ENCODE results near the gene CDH2.

GRCh38 chr18:28065793-28066186 lies 111.1 kb downstream of the CDH2 start:
- TF ChIP-seq CTCF (conservative IDR thresholded peaks at IDR 0.05; ENCODE audit: low read depth in 2 of 2) (no peak), EZH2 (IDR thresholded peaks at IDR 0.05; ENCODE audit: low read depth, unreplicated experiment) (no peak), POLR2AphosphoS5 (IDR thresholded peaks at IDR 0.05; ENCODE audit: low read depth) (no peak), ETS1 (IDR thresholded peaks at IDR 0.05) (no peak), CREB1 (CRISPR knock-in tag; IDR thresholded peaks at IDR 0.05; ENCODE audit: low read depth) (no peak), EZH2phosphoT487 (IDR thresholded peaks at IDR 0.05; ENCODE audit: unreplicated experiment) (no peak)
